Large intestine (tissue), 3 donors: Measurements from ENCODE around the gene SCNN1B. TPM values are rescaled to one million over a fixed set of nuclear protein-coding genes. Genes with fewer than 3 reads are reported as not detected.

Experiments
- DNase-seq, 2 donors: peaks; one replicate each; pipeline versions ENCODE4 v3.0.0 to v3.0.0-alpha.2; 2013
- H3K27ac ChIP-seq: one replicate; pipeline ENCODE4 v1.5.1; 2013; ENCODE audit warnings: low read length
- H3K27me3 ChIP-seq: 2 replicates; pipeline ENCODE4 v1.6.1; 2013; ENCODE audit warnings: low read length; ENCODE audit not compliant: control insufficient read depth, insufficient read depth
- H3K36me3 ChIP-seq: 2 replicates; pipeline ENCODE4 v1.6.1; 2013; ENCODE audit warnings: low read length; ENCODE audit not compliant: control insufficient read depth, insufficient read depth
- H3K4me1 ChIP-seq: one replicate; pipeline ENCODE4 v1.6.1; 2013; ENCODE audit warnings: low read length; ENCODE audit not compliant: control insufficient read depth, insufficient read depth
- H3K4me3 ChIP-seq: one replicate; pipeline ENCODE4 v1.5.1; 2013; ENCODE audit warnings: low read length
- H3K9me3 ChIP-seq: one replicate; pipeline ENCODE4 v1.6.1; 2013; ENCODE audit warnings: mild to moderate bottlenecking, low read depth, low read length, moderate library complexity; ENCODE audit not compliant: control insufficient read depth
- WGBS: methylation state at CpG from one replicate; pipeline ENCODE4 v1.1.5; 2013; ENCODE audit warnings: low lambda C conversion rate; ENCODE audit not compliant: insufficient coverage; 5-methylcytosine and 5-hydroxymethylcytosine counted together
- polyA plus RNA-seq: library from polyadenylated mRNA; unstranded; fragments of 120-200 nt; gene quantifications from one replicate; pipeline ENCODE4 v1.2.1, GENCODE V29; 2013

Gene SCNN1B
- polyA plus RNA-seq, 1 donor: 0.13 TPM

GRCh38 chr16:23407436-23408127, 105.5 kb downstream of the SCNN1B start:
- no peak for DNase-seq
- Histone ChIP-seq H3K9me3 (no peaks in the 10 kb centered on the region), H3K4me3 (no peak overlapping the region), H3K4me1 (no peaks in the 10 kb centered on the region), H3K36me3 (peaks cover 74% of the 10 kb centered on the region), H3K27me3 (no peaks in the 10 kb centered on the region), H3K27ac (no peak overlapping the region)
- no CpG with 5 or more reads among the region's 9 CpGs for WGBS

- H3K4me3 ChIP-seq: no peak overlapping the region
- no peaks in the 10 kb centered on the region for H3K9me3 ChIP-seq
- H3K27me3 ChIP-seq: no peaks in the 10 kb centered on the region
- WGBS: no CpG with 5 or more reads among the region's 21 CpGs
- H3K36me3 ChIP-seq: peaks cover 71% of the 10 kb centered on the region
- H3K4me1 ChIP-seq: no peaks in the 10 kb centered on the region
- DNase-seq: no peak
- no peak overlapping the region for H3K27ac ChIP-seq
Measured at GRCh38 chr16:23408242-23408822, 106.2 kb downstream of the SCNN1B start.

GRCh38 chr16:23408823-23409298, 106.8 kb downstream of the SCNN1B start:
- DNase-seq: peak; percentile 19 to 32
- WGBS: no CpG with 5 or more reads among the region's 7 CpGs
- Histone ChIP-seq H3K4me3 (no peak overlapping the region), H3K9me3 (no peaks in the 10 kb centered on the region), H3K27ac (no peak overlapping the region), H3K4me1 (no peaks in the 10 kb centered on the region), H3K27me3 (no peaks in the 10 kb centered on the region), H3K36me3 (peaks cover 71% of the 10 kb centered on the region)

GRCh38 chr16:23409522-23409921, 107.4 kb downstream of the SCNN1B start:
- H3K4me3 ChIP-seq: no peak overlapping the region
- no peaks in the 10 kb centered on the region for H3K27me3 ChIP-seq
- peaks cover 75% of the 10 kb centered on the region for H3K36me3 ChIP-seq
- no CpG with 5 or more reads among the region's 2 CpGs for WGBS
- H3K27ac ChIP-seq: no peak overlapping the region
- H3K4me1 ChIP-seq: no peaks in the 10 kb centered on the region
- DNase-seq: no peak
- H3K9me3 ChIP-seq: no peaks in the 10 kb centered on the region

- peaks cover 76% of the 10 kb centered on the region for H3K36me3 ChIP-seq
- H3K27ac ChIP-seq: no peak overlapping the region
- no CpG with 5 or more reads among the region's 4 CpGs for WGBS
Measured at GRCh38 chr16:23410176-23410575, 108.1 kb downstream of the SCNN1B start.

GRCh38 chr16:23414731-23415130, 112.6 kb downstream of the SCNN1B start:
- H3K4me3 ChIP-seq: no peak overlapping the region
- H3K27me3 ChIP-seq: no peaks in the 10 kb centered on the region
- no peak overlapping the region for H3K27ac ChIP-seq
- DNase-seq: no peak
- H3K4me1 ChIP-seq: no peaks in the 10 kb centered on the region
- H3K9me3 ChIP-seq: no peaks in the 10 kb centered on the region
- no CpG with 5 or more reads among the region's 6 CpGs for WGBS
- H3K36me3 ChIP-seq: peaks cover 69% of the 10 kb centered on the region

More at GRCh38 chr16:23410176-23410575, 108.1 kb downstream of the SCNN1B start:
- Histone ChIP-seq H3K4me1 (no peaks in the 10 kb centered on the region), H3K9me3 (no peaks in the 10 kb centered on the region), H3K27me3 (no peaks in the 10 kb centered on the region), H3K4me3 (no peak overlapping the region)
- DNase-seq: no peak

- DNase-seq: no peak
- WGBS: no CpG with 5 or more reads among the region's 7 CpGs
- no peak overlapping the region for H3K4me3 ChIP-seq
- H3K27me3 ChIP-seq: no peaks in the 10 kb centered on the region
- peaks cover 56% of the 10 kb centered on the region for H3K36me3 ChIP-seq
- H3K27ac ChIP-seq: no peak overlapping the region
- no peaks in the 10 kb centered on the region for H3K9me3 ChIP-seq
- no peaks in the 10 kb centered on the region for H3K4me1 ChIP-seq
Measured at GRCh38 chr16:23416816-23417215, 114.7 kb downstream of the SCNN1B start.

GRCh38 chr16:23420011-23420410, 117.9 kb downstream of the SCNN1B start:
- no CpG with 5 or more reads among the region's 5 CpGs for WGBS
- Histone ChIP-seq H3K4me1 (no peaks in the 10 kb centered on the region), H3K4me3 (no peak overlapping the region), H3K36me3 (peaks cover 40% of the 10 kb centered on the region), H3K9me3 (no peaks in the 10 kb centered on the region), H3K27me3 (no peaks in the 10 kb centered on the region), H3K27ac (no peak overlapping the region)
- no peak for DNase-seq

- WGBS: 82% methylated on average over 5 of the region's 11 CpGs
Measured at GRCh38 chr16:23423496-23424049, 121.5 kb downstream of the SCNN1B start.

GRCh38 chr16:23424292-23424958, 122.3 kb downstream of the SCNN1B start:
- H3K4me3 ChIP-seq: no peak overlapping the region
- no peaks in the 10 kb centered on the region for H3K9me3 ChIP-seq
- no peak overlapping the region for H3K27ac ChIP-seq
- WGBS: no CpG with 5 or more reads among the region's 14 CpGs
- H3K27me3 ChIP-seq: no peaks in the 10 kb centered on the region
- DNase-seq: no peak
- H3K4me1 ChIP-seq: no peaks in the 10 kb centered on the region
- peaks cover 19% of the 10 kb centered on the region for H3K36me3 ChIP-seq

More at GRCh38 chr16:23423496-23424049, 121.5 kb downstream of the SCNN1B start:
- Histone ChIP-seq H3K36me3 (peaks cover 19% of the 10 kb centered on the region), H3K27me3 (no peaks in the 10 kb centered on the region), H3K4me1 (no peaks in the 10 kb centered on the region), H3K9me3 (no peaks in the 10 kb centered on the region), H3K4me3 (no peak overlapping the region), H3K27ac (peak overlapping the region; percentile 23)
- DNase-seq: peak; percentile 38 to 62
